Esophagus squamous epithelium (tissue), 5 donors: ENCODE measurements around the gene AFF3. TPM values are rescaled to one million over a fixed set of nuclear protein-coding genes. Genes with fewer than 3 reads are reported as not detected.

ENCODE experiments used
- DNase-seq: peaks from one replicate; lab custom pipeline; 2025; lab: John Stamatoyannopoulos, UW
- H3K27ac ChIP-seq, 4 donors: fragments of 200-600 bp; sonication (generic); one replicate each; pipeline ENCODE4 v1.5.1; 2016 to 2019; ENCODE audit warnings: mild to moderate bottlenecking in 1 of 4
- H3K27me3 ChIP-seq, 4 donors: fragments of 200-600 bp; sonication (generic); 1 replicate in 3 of 4; 2 replicates in 1 of 4; pipeline versions ENCODE4 v1.5.1 to v1.6.0; 2017 to 2021; ENCODE audit warnings: antibody characterized with exemption in 1 of 4
- H3K36me3 ChIP-seq, 3 donors: fragments of 200-600 bp; sonication (generic); one replicate each; pipeline ENCODE4 v1.5.1; 2016 to 2019
- H3K4me1 ChIP-seq, 3 donors: fragments of 200-600 bp; sonication (generic); one replicate each; pipeline ENCODE4 v1.5.1; 2017 to 2019
- H3K4me3 ChIP-seq, 4 donors: fragments of 200-600 bp; sonication (generic); 1 replicate in 3 of 4; 2 replicates in 1 of 4; pipeline ENCODE4 v1.5.1; 2016 to 2019; ENCODE audit warnings: mild to moderate bottlenecking in 2 of 4, moderate library complexity in 1 of 4
- H3K9me3 ChIP-seq, 3 donors: fragments of 200-600 bp; sonication (generic); one replicate each; pipeline ENCODE4 v1.5.1; 2016 to 2019
- CTCF ChIP-seq, 6 experiments: fragments of 450-650 bp in 4 of 6; fragments of 200-600 bp in 2 of 6; sonication (generic) in 2 of 6; IDR thresholded peaks; one replicate each; pipeline ENCODE4 v1.5.1; 2016 to 2019; ENCODE audit warnings: antibody characterized with exemption in 6 of 6, mild to moderate bottlenecking in 4 of 6, moderate library complexity in 4 of 6
- POLR2A ChIP-seq, 4 donors: fragments of 450-650 bp; IDR thresholded peaks; one replicate each; pipeline ENCODE4 v1.6.1; 2017; ENCODE audit warnings: antibody characterized with exemption in 4 of 4, mild to moderate bottlenecking in 4 of 4, moderate library complexity in 3 of 4
- WGBS, 2 donors: methylation state at CpG; one replicate each; pipeline ENCODE4 v1.1.5; 2018; 5-methylcytosine and 5-hydroxymethylcytosine counted together
- intact Hi-C: fragments of 100-400 bp; cut with DNase I; formaldehyde crosslinking; loops from one replicate; pipeline ENCODE4 v1.15.0; 2022
- total RNA-seq, 4 donors: library from RNA; depleted of rRNA; stranded (reverse); fragments of >200 nt; gene quantifications; one replicate each; pipeline ENCODE4 v1.1.0, GENCODE V29; 2016
- donor health status: DM: yes; HTN: yes; CAD: no.

Gene AFF3
- total RNA-seq, 4 donors from 2014 or later, result 1.2 to 9.7 (median 3.8) TPM

DNA sequence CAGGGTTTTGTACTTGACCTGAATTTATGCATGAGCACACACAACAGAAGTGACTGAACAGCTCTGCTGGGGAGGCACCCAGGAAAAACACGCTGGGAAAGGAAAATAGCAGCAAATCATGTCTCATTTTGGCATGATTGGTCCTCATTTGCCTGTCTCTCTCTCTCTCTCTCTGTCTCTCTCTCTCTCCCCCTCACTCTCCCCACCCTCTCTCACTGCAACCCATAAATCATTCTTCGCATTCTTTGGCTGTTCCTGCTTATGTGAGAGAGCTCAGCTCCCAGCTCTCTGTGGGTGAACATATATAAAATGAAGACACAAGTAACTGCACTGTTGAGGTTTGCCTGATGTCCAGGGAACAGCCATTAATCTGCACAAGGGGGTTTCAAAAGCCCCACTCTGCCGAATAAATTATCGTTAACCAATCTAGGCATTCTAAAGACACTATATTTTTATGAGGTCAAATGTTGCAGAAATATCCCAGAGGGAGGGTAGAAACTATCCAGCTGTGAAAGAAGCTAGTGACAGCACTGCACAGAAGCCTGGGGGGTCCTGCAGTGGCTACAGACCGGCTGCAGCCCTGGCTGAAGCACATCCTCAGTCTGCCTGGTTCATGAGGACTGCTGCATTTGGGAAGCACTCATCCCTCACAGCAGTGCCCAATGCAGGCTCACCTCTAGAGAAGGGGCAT is 260.3 kb downstream of the AFF3 start:
- Histone ChIP-seq H3K4me3 (no peak overlapping the region), H3K4me1 (no peaks in the 10 kb centered on the region), H3K36me3 (no peaks in the 10 kb centered on the region), H3K27me3 (no peaks in the 10 kb centered on the region), H3K27ac (no peak overlapping the region), H3K9me3 (no peaks in the 10 kb centered on the region)
- 42% methylated on average over 5 of the region's 5 CpGs for WGBS, 2 donors
- TF ChIP-seq CTCF (IDR thresholded peaks at IDR 0.05), result no peak
- TF ChIP-seq POLR2A (IDR thresholded peaks at IDR 0.05), result no peak
- intact Hi-C loops, result no loop called here
- DNase-seq, result no peak

DNA sequence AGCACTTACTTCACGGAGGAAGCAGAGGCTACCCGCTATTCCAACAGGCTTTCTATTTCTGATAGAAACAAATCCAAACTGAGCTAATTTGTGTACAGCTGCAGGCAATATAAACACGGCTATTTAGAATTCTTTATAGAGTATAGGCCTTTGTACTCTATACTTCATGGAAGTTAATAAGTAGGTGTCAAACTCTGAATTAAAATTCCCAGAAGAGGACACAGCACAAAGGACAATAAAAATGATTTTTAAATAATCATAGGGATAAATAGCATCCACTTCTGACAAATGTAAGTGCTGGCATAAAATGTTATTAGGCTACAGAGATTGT is 261.5 kb downstream of the AFF3 start:
- TF ChIP-seq CTCF (IDR thresholded peaks at IDR 0.05), result no peak
- WGBS, 2 donors, result 65 to 83% methylated on average over 3 of the region's 3 CpGs
- H3K27me3 ChIP-seq, result no peaks in the 10 kb centered on the region
- intact Hi-C loops, result no loop called here
- H3K27ac ChIP-seq, result no peak overlapping the region
- H3K36me3 ChIP-seq, result no peaks in the 10 kb centered on the region
- DNase-seq, result no peak
- H3K4me1 ChIP-seq, result no peaks in the 10 kb centered on the region
- H3K9me3 ChIP-seq, result no peaks in the 10 kb centered on the region
- no peak overlapping the region for H3K4me3 ChIP-seq

DNA sequence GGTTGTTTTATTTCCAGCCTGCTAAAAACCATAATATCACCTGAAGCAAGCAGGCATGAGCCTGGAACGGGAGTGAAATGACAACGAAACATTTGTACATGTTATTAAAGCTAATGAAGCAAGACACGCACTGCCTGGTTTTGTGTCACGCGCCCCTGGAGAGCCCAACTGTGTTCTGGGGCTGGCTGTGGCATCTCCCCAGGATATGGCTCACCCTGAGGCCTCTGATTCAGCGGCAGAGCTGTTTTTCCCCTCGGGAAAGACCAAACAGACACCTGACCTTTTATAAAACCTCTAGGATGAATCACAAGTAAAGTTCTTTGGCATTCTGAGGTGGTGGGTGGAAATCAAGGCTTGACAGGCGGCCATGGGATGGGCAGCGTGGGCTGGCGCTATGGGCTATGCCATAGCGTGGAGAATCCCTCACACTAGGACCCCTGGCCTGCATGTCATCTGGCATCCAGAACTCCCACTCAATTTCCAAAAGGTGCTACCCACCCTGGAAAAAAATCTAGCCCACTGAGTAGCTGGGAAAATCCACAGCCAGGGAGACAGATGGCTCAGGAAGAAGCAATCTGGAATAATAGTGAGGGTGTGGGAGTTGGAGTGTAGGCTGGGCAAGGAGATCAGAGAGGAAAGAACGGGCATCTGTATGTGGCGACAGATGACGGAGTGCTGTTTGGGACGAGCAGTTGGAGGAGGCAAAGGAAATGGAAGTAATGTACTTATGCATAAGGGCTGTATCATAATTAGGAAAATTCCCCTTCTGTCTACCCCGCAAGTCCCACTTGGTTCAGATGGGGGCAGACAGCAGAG is 262.0 kb downstream of the AFF3 start:
- DNase-seq, result no peak
- intact Hi-C loops, result no loop called here
- TF ChIP-seq CTCF (IDR thresholded peaks at IDR 0.05) (no peak), POLR2A (IDR thresholded peaks at IDR 0.05) (no peak)
- H3K4me1 ChIP-seq, result no peaks in the 10 kb centered on the region
- H3K27me3 ChIP-seq, result no peaks in the 10 kb centered on the region
- no peak overlapping the region for H3K4me3 ChIP-seq
- 65 to 73% methylated on average over 14 to 15 of the region's 16 CpGs for WGBS, 2 donors
- H3K27ac ChIP-seq, result no peak overlapping the region
- no peaks in the 10 kb centered on the region for H3K36me3 ChIP-seq
- H3K9me3 ChIP-seq, result no peaks in the 10 kb centered on the region

DNA sequence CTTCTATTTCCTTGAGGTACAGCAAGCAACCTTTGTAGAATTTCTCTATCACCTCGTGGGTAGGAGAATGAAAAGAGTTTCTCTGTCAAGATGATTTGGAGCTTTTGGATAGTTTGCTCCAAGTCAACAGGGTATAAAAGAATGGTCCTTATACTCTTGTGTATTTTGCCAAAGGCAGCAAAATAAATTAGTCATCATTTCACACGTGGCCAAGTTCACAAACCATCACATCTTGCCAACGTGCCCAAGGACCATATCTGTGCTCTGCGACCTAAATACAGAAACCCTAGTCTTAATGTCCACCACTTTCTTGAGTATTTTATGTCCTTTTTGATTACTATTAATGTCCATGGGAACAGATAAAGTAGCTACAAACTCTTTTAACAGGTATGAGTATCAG is 262.9 kb downstream of the AFF3 start:
- H3K27me3 ChIP-seq, result no peaks in the 10 kb centered on the region
- H3K9me3 ChIP-seq, result no peaks in the 10 kb centered on the region
- intact Hi-C loops, result no loop called here
- no peak overlapping the region for H3K4me3 ChIP-seq
- TF ChIP-seq POLR2A (IDR thresholded peaks at IDR 0.05), result no peak
- 49 to 50% methylated on average over 4 of the region's 4 CpGs for WGBS, 2 donors
- DNase-seq, result no peak
- no peaks in the 10 kb centered on the region for H3K36me3 ChIP-seq
- no peak overlapping the region for H3K27ac ChIP-seq
- H3K4me1 ChIP-seq, result no peaks in the 10 kb centered on the region

DNA sequence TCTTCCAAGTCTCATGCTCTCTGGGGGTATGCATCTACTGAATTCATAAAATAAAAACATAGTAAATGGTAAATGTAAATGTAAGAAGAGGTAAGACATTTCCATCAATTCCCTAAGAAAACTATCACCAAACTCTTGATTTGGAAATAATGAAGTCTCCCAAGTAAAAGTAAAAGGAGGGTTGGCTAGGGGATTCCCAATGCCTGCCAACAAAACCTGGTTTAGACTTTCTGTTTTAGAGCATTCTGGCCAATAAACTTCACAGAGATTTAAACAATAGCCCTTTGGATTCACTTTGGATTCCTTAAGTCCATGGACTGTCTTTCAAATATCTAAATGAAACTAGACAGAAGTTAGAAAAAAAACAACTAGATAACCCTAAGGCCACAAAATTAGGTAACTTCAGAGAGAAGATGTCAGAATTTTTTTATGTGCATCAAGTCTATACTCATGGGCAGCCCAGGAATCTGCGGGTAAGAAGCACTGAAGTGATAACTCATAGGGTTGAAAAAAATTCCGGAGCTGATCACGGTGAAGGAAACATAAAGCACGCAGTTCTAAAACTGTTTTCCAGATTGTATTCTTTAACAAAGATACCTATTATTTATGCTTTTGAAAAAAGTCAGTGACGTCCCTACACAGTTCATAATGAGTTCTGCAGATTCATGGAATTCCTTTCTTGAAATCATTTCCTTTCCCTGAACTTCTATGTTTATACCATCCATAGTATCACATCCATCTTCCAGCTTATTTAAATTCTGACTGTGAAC is 263.6 kb downstream of the AFF3 start:
- 60 to 81% methylated on average over 5 of the region's 5 CpGs for WGBS, 2 donors

More for the DNA sequence above, 263.6 kb downstream of the AFF3 start:
- H3K27me3 ChIP-seq, result no peaks in the 10 kb centered on the region
- TF ChIP-seq POLR2A (IDR thresholded peaks at IDR 0.05) (no peak), CTCF (IDR thresholded peaks at IDR 0.05) (no peak)
- H3K27ac ChIP-seq, result no peak overlapping the region
- DNase-seq, result no peak
- H3K4me1 ChIP-seq, result no peaks in the 10 kb centered on the region
- H3K4me3 ChIP-seq, result no peak overlapping the region
- H3K9me3 ChIP-seq, result no peaks in the 10 kb centered on the region
- intact Hi-C loops, result no loop called here
- no peaks in the 10 kb centered on the region for H3K36me3 ChIP-seq
